Stimulated activated CD8-positive, alpha-beta memory T cell treated with anti-CD3 and anti-CD28 coated beads, Interleukin-15, amount 100 ng/mL, for 1 hour (primary cell): Measurements from ENCODE around the gene FOXE1.

Experiments used
- DNase-seq: peaks from one replicate; pipeline ENCODE4 v3.0.0-alpha.2; 2020; ENCODE audit warnings: low read depth

The FOXE1 gene

DNA sequence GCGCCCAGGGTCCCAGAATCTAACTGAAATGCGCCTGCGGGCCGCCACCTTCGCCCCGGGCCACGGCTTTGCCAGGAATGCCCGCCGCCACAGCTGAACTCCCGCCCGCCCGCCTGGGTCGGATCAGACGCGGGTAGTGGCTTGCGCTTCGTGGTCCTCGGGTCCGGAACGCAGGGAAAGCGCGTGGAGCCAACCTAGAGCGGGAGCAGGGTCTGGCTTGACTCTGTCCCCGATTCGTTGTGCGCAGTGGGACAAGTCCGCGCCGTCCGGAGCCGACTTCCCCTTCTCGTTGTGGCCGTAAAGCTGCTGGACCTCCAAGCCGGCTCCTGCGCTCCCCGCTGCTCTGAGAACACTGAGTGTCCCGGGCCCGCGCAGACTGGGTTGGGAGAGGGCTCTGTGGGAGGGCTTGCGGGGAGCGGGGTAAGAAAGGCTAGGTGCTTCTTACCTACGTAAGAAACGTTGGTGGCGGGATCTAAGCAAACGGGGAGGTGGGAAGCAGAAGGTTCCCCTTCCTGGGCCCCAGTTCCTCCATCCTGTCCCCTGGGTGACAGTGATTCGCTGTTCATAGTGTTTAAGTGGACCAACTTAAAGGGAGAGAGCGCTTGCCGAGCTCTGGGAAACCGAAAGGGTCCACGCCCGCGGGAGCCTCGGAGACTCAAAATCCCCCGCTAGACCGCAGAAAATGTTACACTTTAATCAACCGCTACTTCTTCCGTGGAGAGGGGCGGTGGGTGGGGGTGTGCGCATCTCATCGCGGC lies 4.4 kb upstream of the FOXE1 start:
- DNase-seq, result no peak

DNA sequence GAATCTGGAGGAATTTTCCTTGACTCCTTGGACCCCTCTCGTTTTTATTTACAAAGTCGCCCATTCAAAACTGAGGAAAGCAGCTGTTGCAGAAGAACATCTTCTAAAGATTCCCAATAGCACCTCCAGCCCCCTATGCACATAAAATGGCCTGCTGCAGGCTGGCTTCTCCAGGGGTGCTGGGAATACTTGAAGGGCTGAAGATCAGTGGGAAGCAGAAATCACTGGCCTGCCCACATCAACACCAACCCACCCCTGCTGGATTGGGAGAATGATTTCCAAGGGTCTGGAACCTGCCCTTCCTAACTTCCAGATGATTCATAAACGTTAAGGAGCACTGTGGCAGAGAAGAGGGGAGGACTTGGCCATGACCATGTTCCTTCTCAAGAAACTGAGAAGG lies 3.0 kb upstream of the FOXE1 start:
- DNase-seq, result no peak

DNA sequence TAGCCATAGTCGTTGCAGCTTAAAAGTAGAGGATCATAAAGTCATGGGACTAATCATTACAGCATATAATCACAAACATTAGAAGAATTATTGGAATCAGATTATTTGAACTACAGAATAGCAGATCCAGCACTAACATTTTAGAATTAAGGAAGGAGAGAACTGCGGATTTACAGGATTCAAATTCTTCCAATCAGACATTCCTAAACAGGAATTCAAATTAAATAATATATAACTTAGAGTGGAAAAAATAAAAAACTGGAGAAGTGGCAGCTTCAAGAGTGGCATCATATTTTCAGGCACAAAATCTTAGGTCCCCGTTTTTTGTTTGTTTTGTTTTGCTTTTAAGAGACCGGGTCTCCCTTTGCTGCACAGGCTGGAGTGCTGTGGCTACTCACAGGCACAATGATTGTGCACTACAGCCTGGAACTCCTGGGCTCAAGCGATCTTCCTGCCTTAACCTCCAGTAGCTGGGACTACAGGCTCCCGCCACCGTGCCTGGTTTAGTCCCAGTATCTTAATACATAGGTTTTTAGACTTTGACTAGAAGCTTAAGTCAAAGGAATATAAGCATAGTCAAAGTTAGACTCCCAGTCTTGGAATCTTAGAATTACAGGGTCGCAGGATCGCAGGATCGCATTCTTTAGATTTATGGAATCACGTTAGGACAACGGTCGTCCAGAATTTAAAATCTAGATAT lies 2.1 kb upstream of the FOXE1 start:
- DNase-seq, result no peak

DNA sequence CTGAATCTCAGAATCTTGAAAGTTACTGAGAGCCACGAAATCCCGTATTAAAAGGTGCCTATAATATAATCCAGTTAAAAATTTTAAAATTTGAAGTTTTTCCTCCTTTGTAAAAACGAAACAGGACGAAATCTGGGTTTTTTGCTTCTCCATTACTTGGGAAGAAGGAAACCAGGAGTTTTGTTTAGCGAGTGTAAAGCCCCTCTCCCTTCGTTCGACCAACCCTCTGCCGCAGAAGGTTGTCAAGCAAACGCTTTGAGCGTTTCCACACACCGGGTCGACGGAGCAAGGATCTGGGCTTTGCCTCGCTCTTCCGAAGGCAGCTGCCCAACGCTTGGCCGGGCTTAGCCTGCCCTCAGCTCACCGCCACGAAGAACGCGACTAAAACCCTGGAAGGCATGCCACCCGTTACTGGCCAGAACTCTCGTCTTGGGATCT lies 1.6 kb upstream of the FOXE1 start:
- DNase-seq, result no peak

DNA sequence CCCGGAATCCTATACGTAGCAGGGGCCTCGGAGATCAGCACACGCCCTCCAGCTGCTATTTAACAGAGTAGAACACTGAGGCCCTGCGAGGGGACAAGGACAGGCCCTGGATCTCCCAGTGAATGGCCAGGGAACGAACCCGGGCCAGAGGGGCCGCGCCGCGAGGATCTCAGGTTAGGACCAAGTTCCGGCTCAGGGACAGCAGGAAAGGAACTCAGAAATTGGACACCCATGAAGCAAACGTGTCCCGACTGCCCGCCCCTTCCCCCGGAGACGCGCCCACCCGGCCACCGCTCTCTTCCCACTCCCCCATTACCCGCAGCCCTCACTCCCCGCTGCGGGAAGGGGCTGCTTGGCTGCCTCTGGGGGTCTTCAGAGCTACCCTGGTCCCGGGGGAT lies 1.0 kb upstream of the FOXE1 start:
- DNase-seq, result no peak

DNA sequence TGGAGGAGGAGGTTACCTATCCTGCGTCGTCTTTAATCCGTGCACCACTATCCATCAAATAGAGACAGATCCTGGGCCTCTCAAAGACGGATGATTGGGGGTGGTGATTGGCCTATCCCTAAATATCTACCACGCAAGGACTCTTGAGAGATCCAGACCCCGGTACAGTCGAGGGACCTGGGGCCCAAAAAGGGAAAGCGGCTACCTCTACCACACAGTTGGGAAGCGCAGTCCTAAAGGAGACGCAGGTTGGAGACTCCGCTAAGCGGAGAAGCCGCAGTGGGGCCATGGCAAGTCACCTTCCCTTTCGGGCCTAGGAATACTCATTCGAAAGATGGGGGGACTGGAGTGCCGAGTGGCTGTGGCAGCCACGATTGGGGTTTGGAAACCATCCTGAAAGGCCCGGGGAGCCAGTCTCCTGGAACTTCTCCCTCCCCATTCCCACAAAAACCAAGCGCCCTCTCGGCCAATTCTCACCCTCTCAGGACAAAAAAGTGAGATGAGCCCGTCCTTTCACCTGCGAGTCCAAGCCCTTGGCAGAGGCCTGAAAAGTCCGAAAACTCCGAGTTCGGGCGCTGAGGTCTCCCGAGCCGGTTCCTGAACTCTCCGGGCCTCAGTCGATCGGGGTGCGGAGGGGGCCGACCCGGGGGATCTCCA lies 499 bp upstream of the FOXE1 start:
- no peak for DNase-seq

DNA sequence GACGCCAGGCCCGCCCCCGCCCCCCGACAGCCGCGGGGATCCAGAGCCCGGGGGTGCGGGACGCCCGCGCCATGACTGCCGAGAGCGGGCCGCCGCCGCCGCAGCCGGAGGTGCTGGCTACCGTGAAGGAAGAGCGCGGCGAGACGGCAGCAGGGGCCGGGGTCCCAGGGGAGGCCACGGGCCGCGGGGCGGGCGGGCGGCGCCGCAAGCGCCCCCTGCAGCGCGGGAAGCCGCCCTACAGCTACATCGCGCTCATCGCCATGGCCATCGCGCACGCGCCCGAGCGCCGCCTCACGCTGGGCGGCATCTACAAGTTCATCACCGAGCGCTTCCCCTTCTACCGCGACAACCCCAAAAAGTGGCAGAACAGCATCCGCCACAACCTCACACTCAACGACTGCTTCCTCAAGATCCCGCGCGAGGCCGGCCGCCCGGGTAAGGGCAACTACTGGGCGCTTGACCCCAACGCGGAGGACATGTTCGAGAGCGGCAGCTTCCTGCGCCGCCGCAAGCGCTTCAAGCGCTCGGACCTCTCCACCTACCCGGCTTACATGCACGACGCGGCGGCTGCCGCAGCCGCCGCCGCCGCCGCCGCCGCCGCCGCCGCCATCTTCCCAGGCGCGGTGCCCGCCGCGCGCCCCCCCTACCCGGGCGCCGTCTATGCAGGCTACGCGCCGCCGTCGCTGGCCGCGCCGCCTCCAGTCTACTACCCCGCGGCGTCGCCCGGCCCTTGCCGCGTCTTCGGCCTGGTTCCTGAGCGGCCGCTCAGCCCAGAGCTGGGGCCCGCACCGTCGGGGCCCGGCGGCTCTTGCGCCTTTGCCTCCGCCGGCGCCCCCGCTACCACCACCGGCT lies 1.0 kb downstream of the FOXE1 start:
- DNase-seq, result no peak

DNA sequence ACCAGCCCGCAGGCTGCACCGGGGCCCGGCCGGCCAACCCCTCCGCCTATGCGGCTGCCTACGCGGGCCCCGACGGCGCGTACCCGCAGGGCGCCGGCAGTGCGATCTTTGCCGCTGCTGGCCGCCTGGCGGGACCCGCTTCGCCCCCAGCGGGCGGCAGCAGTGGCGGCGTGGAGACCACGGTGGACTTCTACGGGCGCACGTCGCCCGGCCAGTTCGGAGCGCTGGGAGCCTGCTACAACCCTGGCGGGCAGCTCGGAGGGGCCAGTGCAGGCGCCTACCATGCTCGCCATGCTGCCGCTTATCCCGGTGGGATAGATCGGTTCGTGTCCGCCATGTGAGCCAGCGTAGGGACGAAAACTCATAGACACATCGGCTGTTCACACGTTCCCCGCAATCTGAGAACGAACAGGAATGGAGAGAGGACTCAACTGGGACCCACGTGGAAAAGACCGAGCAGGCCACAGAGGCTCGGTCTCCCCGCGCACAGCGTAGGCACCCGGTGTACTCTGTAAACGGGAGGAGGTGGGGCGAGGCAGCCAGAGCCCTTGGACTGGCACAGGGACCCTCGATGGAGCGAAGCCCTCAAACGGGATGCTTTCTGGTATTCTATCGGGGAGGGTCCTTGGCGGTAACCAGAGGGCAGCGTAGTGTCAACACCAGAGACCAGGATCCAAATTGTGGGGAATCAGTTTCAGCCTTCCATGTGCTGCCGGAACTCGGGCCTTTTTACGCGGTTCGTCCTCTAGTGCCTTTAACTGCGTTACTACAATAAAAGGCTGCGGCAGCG lies 1.9 kb downstream of the FOXE1 start:
- DNase-seq, result no peak

DNA sequence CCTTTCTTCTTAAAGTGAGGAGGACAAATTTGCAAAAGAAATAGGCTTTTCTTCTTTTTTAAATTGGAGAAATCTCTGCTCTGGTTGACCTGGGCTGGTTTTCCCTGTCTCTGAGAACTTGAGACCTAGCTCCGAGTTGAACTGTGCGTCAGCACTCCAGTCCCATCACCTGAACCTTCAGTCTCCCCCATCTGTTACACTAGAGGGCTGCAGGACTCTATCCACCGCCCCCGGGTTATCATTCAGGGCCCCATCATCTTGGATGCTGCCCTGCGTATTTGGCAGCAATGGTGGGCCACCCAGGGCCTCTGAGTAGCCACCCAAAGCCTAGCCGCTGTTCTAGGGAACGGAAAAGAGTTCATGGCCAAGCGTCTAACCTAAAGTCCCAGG lies 2.5 kb downstream of the FOXE1 start:
- no peak for DNase-seq

DNA sequence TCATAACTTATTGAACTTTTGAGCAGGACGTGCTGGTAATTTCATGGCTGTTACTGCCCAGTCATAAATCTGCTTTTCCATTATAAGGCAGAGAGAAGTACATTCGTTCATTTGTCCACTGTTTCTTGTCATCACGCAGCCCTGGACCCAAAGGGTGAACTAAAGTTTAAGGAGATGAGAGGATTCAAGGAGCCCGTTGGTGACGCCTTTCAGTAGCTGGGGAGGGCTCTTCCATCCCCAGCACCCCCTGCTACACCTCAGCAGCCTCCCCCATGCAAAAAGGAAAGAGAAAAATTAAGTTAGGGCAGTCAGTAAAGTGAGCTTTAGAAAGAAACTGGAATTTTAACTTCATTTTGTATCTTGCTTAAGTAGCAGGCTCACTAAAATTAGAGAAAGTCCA lies 2.9 kb downstream of the FOXE1 start:
- no peak for DNase-seq

DNA sequence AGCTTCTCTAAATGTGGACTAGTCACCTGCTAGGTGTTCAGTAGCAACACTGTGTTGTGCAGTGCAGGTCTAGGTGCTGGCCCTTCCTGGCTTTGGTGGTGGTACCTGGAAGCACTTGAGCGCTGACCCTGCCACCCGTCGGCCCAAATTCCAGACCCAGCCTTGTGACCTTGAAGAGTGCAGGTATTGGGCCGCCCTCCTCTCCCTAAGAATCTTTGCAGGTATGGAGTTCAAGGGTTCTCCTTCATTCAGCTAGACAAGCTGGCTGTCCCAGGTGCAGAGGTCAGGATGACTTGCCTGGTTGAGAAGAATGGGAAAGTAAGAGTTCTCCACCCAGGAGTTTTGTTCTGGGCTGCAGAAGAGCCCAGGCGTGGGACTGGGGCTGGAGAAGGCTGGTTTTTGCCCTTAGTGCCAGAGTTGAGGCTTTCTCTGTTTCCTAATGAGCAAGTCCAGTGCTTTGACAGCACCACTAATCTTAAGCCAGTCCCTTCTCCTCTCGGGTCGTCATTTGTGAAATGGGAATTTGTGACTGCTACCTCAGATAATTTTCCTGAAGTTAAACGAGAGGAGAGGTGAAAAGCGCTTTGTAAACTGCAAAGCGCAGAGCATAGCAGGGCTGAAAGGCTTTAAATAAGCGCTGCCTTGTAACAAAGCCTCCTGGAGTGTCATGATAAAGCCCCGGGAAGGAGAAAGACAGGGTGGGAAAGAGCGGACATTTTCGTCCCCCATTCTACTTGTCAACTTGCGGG lies 4.0 kb downstream of the FOXE1 start:
- DNase-seq, result no peak

DNA sequence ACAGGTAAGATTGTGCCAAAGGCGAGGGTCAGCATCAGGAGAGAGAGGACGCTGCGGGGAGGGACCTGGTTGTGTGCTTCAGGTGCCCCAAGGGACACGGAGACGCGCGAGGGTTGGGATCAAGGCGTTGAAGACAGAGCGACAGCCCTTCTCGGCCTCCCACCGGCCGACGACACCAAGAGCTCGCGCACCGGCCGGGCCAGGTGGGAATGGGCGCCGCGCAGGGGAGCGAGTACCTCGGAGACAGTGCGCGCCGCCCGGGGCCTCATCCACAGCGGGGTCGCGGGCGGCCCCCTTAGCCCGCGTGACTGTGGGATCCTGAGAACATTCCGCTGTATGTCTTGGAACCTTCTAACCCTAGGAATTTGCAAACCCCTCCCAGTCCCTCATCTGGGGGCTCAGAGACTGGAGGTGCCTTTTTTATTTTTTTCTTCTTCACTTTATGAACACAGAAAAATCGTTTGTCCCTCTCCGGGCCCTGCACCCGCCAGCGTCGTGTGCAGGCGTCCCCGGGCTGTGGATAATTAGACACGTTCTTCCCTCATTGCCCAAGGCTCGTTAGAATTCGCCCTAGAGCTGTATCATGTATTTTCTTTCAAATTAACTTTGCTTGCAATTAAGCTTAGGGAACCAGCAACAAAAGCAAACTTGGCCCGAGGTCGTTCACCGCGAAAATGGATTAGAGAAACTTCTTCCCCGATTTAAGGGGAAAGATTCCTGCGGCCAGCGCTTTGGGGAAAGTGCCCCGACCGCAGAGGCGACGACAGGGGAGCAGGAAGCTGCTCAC lies 4.8 kb downstream of the FOXE1 start:
- no peak for DNase-seq

DNA sequence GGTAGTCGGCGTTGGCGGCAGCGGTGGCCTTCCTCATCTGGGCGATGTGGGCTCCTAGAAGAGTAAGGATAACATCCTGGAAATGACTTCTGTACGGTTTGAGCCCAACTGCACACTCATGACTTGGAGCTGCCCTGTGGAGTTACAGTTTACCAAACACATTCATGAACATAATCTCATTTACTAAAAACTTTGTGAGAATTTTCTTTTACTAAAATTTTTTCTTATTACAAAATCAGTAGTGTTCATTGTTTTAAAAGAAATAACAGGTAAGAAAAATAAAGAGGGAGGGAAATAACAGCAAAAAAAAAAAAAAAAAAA lies 5.3 kb downstream of the FOXE1 start:
- no peak for DNase-seq

DNA sequence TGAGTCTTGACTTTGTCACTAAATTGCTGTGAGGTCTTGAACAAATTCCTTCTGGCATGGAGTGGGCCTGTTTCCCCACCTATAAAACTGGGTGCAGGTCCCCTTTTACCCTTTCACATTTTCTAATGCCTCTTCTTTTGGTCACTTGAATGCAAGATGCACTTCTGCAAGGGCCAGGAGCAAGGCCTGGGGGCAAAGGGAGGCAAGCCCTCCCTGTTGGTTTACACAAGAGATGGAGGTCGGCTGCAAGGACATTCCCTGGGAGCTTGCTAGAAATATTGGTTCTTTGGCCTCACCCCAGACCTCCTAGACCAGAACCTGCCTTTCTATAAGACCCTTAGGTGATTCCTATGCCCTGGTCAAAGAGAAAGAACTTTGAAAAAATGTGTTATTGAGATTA lies 5.8 kb downstream of the FOXE1 start:
- DNase-seq, result no peak

DNA sequence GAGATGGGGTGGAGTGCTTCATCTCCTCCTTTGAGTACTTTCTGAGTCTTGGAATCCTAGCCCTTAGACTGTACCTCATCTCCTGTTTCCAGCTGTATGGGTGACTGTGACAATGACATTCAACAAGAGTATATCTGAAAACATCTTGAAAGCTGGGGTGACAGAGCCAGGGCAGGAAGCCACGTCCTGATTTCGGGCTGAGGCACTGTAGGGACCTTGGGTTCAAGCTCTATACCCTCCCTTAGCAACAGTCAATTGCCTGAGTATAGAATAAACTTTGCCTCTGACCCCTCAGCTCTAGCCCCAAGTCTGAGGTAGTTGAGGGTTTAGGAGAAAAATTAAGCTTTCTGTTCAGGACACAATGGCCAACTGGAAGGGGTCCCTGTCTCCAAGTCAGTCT lies 6.3 kb downstream of the FOXE1 start:
- DNase-seq, result no peak

DNA sequence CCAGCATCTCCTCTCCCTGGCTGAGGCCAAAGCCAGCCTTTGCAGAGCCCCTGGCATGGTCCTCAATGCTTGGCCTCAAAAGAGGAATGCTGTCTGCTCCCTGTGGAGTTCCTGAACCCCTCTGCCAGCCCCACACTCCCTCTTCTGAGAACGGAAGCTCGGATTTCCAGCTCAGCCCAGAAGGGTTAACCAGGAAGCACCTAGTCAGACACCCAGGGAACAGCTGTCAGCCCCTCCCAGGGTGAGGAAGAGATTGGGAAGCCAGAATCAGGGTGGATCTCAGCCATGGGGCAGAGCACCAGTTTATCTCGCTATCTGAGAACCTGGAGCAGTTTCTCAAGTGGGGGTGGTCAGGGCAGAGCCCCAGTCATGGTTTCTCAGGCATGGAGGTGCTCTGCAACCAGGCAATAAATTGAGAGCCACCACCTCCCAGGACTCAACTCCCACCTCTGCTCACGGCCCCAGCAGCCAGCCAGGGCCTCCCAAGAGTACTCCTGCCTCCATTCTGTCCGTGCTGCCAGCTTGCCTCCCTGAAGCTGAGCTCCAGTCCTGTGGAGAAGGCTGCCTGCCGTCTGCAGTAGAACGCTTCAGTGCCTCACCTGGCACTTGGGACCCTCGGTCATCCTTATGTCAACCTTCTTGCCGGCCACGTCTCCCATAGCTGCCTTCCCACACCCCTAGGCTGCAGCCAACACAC lies 7.6 kb downstream of the FOXE1 start:
- no peak for DNase-seq

DNA sequence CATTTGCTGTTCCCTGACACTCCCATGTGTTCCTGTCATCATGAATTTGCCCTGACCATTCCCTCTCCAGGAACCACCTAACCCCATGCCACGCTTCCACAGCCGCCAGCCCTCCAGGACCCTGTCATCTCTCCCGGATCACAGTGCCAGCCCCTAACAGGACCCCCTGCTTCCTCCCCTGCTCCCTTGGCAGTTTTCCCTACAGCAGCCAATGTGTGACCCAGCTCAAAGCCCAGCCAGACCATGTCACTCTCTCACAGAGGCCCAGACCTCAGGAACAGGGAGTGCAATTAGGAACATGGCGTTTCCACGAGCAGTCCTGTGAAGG lies 8.1 kb downstream of the FOXE1 start:
- no peak for DNase-seq

DNA sequence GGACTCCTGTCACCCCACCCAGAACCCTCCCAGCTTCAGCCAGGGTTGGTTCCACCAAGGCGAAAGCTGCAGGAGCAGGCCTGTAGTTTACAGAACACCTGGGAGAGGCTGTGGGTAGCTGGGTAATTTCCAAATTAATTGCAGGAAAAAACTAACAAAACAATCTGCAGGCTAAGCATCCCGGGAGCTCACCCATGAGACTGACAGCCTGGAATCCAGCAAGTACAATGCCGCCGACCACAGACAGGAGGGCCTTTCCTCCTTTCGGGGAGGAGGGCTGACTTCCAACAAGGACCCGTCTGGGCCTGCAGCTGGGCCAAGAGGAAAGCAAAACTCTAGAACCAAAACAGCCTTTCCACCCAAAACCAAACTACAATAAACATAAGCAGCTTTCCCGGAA lies 10.3 kb downstream of the FOXE1 start:
- no peak for DNase-seq

DNA sequence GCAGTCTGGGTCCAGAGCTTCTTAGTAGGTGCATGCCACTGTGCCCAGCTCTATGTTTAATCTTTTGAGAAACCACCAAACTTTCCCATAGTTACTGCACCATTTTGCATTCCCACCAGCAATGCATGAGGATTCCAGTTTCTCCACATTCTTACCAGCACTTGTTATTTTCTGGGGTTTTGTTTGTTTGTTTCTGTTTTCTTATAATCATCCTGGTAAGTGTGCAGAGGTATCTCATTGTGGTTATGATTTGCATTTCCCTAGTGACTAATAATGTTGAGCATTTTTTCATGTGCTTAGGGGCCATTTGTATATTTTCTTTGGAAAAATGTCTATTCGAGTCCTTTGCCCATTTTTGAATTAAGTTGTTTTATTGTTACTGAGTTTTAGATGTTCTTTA lies 11.4 kb downstream of the FOXE1 start:
- DNase-seq, result no peak

DNA sequence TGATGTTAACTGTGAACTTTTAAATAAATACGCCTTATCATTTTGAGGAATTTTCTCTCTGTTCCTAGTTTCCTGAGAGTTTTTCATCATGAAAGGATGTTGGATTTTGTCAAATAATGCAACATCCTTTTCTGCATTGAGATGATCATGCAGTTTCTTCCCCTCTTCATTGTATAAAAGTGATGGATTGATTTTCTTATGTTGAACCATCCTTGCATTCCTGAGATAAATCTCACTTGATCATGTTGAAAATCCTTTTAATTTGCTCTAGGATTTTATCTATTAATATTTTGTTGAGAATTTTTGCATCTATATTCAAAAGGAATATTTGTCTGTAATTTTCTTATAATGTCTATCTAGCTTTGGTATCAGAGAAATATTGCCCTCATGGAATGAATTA lies 13.3 kb downstream of the FOXE1 start:
- DNase-seq, result no peak
